Type B pancreatic cell (in vitro differentiated cells): ENCODE data around the gene TBL1X. TPM values are rescaled to one million over a fixed set of nuclear protein-coding genes. Genes with fewer than 3 reads are reported as not detected.

ENCODE experiments used
- DNase-seq: peaks from one replicate; pipeline ENCODE4 v3.0.0; 2021; ENCODE audit warnings: mixed read lengths; ENCODE audit not compliant: unreplicated experiment; ENCODE audit errors: extremely low spot score
- H3K27ac Mint-ChIP-seq: 2 replicates; pipeline ENCODE4 v1.8.0; 2021; ENCODE audit warnings: mild to moderate bottlenecking, mixed read lengths
- H3K27me3 Mint-ChIP-seq: 2 replicates; pipeline ENCODE4 v1.8.0; 2021; ENCODE audit warnings: mixed read lengths
- H3K36me3 Mint-ChIP-seq: 2 replicates; pipeline ENCODE4 v1.8.0; 2021; ENCODE audit warnings: mixed read lengths
- H3K4me1 Mint-ChIP-seq: one replicate; pipeline ENCODE4 v1.8.0; 2021; ENCODE audit warnings: mixed read lengths; ENCODE audit not compliant: unreplicated experiment
- H3K4me3 Mint-ChIP-seq: 2 replicates; pipeline ENCODE4 v1.8.0; 2021; ENCODE audit warnings: mild to moderate bottlenecking, mixed read lengths
- H3K9me3 Mint-ChIP-seq: 2 replicates; pipeline ENCODE4 v1.8.0; 2021; ENCODE audit warnings: mixed read lengths
- total RNA-seq: library from RNA; stranded (reverse); gene quantifications from 2 replicates; pipeline ENCODE4 v1.2.1, GENCODE V29; 2021; ENCODE audit warnings: low replicate concordance
- TF ChIP-seq, protein P1 (sequence below): fragments of 200-600 bp; sonication (generic); conservative IDR thresholded peaks from 2 replicates; pipeline ENCODE4 v1.5.0; 2021; ENCODE audit warnings: antibody characterized with exemption, mild to moderate bottlenecking

Gene TBL1X
- total RNA-seq, 1 donor from 2014 or later, result 41.3 TPM

GRCh38 chrX:9789555-9789954 lies 324.7 kb downstream of the TBL1X start:
- H3K27ac Mint-ChIP-seq, result peak overlapping the region; percentile 66
- H3K4me3 Mint-ChIP-seq, result peak overlapping the region; percentile 81
- H3K27me3 Mint-ChIP-seq, result no peaks in the 10 kb centered on the region
- DNase-seq, result no peak
- TF ChIP-seq, protein P1, sequence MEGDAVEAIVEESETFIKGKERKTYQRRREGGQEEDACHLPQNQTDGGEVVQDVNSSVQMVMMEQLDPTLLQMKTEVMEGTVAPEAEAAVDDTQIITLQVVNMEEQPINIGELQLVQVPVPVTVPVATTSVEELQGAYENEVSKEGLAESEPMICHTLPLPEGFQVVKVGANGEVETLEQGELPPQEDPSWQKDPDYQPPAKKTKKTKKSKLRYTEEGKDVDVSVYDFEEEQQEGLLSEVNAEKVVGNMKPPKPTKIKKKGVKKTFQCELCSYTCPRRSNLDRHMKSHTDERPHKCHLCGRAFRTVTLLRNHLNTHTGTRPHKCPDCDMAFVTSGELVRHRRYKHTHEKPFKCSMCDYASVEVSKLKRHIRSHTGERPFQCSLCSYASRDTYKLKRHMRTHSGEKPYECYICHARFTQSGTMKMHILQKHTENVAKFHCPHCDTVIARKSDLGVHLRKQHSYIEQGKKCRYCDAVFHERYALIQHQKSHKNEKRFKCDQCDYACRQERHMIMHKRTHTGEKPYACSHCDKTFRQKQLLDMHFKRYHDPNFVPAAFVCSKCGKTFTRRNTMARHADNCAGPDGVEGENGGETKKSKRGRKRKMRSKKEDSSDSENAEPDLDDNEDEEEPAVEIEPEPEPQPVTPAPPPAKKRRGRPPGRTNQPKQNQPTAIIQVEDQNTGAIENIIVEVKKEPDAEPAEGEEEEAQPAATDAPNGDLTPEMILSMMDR, result no peak
- no peaks in the 10 kb centered on the region for H3K4me1 Mint-ChIP-seq
- no peaks in the 10 kb centered on the region for H3K36me3 Mint-ChIP-seq
- no peaks in the 10 kb centered on the region for H3K9me3 Mint-ChIP-seq
